ENCODE results near the gene TMEM150B. TPM values are rescaled to one million over a fixed set of nuclear protein-coding genes. Genes with fewer than 3 reads are reported as not detected.
A peak's percentile ranks its signal among the peaks of the same experiment; 100 is the strongest.

The TMEM150B gene
- polyA plus RNA-seq, 1 of the 3 experiments (the other 2 are of a cell fraction) = not detected

GRCh38 chr19:55320844-55321419 is 4.2 kb downstream of the TMEM150B start:
- POLR2A ChIA-PET = interaction anchor here (1.0 to 1.1 kb wide), 2 partner anchors 11 to 63 kb away, joined by 3 read pairs; no protein-coding TSS in a partner anchor

GRCh38 chr19:55319785-55320184 is 5.4 kb downstream of the TMEM150B start:
- Histone ChIP-seq H3K9me3 (no peaks in the 10 kb centered on the region), H2AFZ (ENCODE audit: low read depth) (no peak overlapping the region), H3K4me1 (ENCODE audit: control insufficient read depth in 1 of 2, insufficient read depth in 2 of 2, low read depth in 1 of 2, low read length in 1 of 2) (no peaks in the 10 kb centered on the region), H3K27me3 (ENCODE audit: insufficient read depth) (no peaks in the 10 kb centered on the region), H3K27ac (ENCODE audit: low read depth in 2 of 2, low read length in 1 of 2) (no peak overlapping the region), H3F3A (replicated peaks; ENCODE audit: insufficient read depth) (no peaks in the 10 kb centered on the region), H4K20me1 (ENCODE audit: insufficient read depth) (no peaks in the 10 kb centered on the region), H3K4me3 (ENCODE audit: low read depth in 2 of 2, low read length in 1 of 2) (no peak overlapping the region), H3K79me2 (ENCODE audit: insufficient read depth) (no peaks in the 10 kb centered on the region), H3K9me2 (no peaks in the 10 kb centered on the region), H3K9ac (no peak overlapping the region), H3K36me3 (replicated peaks in 1 of 2; ENCODE audit: control insufficient read depth in 1 of 2, insufficient read depth in 2 of 2, low read length in 1 of 2) (no peaks in the 10 kb centered on the region), H3K4me2 (no peak overlapping the region)
- TF ChIP-seq REST (IDR thresholded peaks at IDR 0.05; ENCODE audit: low read depth, low read length) (no peak), SMC3 (IDR thresholded peaks at IDR 0.05; ENCODE audit: low read depth, low read length) (no peak), FOXJ3 (CRISPR knock-in tag; IDR thresholded peaks at IDR 0.05) (no peak), NRF1 (IDR thresholded peaks at IDR 0.05; ENCODE audit: low read depth, low read length) (no peak), SIN3A (IDR thresholded peaks at IDR 0.05; ENCODE audit: borderline replicate concordance, low read depth, low read length) (no peak), FOSL2 (IDR thresholded peaks at IDR 0.05; ENCODE audit: borderline replicate concordance, low read depth) (no peak), ELF1 (IDR thresholded peaks at IDR 0.05) (no peak), CHD2 (IDR thresholded peaks at IDR 0.05; ENCODE audit: low read length, partially characterized antibody) (no peak), YY1 (IDR thresholded peaks at IDR 0.05; ENCODE audit: low read depth) (no peak)
- TF ChIP-seq, protein P1, sequence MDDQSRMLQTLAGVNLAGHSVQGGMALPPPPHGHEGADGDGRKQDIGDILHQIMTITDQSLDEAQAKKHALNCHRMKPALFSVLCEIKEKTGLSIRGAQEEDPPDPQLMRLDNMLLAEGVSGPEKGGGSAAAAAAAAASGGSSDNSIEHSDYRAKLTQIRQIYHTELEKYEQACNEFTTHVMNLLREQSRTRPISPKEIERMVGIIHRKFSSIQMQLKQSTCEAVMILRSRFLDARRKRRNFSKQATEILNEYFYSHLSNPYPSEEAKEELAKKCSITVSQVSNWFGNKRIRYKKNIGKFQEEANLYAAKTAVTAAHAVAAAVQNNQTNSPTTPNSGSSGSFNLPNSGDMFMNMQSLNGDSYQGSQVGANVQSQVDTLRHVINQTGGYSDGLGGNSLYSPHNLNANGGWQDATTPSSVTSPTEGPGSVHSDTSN (IDR thresholded peaks at IDR 0.05) = no peak
- TF ChIP-seq, protein P2, sequence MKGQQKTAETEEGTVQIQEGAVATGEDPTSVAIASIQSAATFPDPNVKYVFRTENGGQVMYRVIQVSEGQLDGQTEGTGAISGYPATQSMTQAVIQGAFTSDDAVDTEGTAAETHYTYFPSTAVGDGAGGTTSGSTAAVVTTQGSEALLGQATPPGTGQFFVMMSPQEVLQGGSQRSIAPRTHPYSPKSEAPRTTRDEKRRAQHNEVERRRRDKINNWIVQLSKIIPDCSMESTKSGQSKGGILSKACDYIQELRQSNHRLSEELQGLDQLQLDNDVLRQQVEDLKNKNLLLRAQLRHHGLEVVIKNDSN (IDR thresholded peaks at IDR 0.05; ENCODE audit: borderline replicate concordance, low read depth) = no peak
- POLR2A ChIA-PET = no interaction called here
- CTCF ChIA-PET = interaction anchor here (1.8 to 3.1 kb wide), 3 partner anchors 18 to 178 kb away, joined by 5 to 21 read pairs (median 9); no protein-coding TSS in a partner anchor
- DNase-seq = peak; percentile 83
- WGBS (ENCODE audit: low lambda C conversion rate) = 69% methylated on average over 7 of the region's 21 CpGs

More at GRCh38 chr19:55320844-55321419, 4.2 kb downstream of the TMEM150B start:
- no peaks in the 10 kb centered on the region for H3K36me3 ChIP-seq (replicated peaks in 1 of 2; ENCODE audit: control insufficient read depth in 1 of 2, insufficient read depth in 2 of 2, low read length in 1 of 2)
- WGBS (ENCODE audit: low lambda C conversion rate) = 91% methylated on average over 8 of the region's 8 CpGs
- no peaks in the 10 kb centered on the region for H3K27me3 ChIP-seq (ENCODE audit: insufficient read depth)
- no peak overlapping the region for H3K9ac ChIP-seq
- TF ChIP-seq MXI1 (IDR thresholded peaks at IDR 0.05; ENCODE audit: low read depth, low read length) = no peak
- TF ChIP-seq, protein P2 (IDR thresholded peaks at IDR 0.05; ENCODE audit: borderline replicate concordance, low read depth) = no peak
- no peak for TF ChIP-seq CHD2 (IDR thresholded peaks at IDR 0.05; ENCODE audit: low read length, partially characterized antibody)
- TF ChIP-seq, protein P3, sequence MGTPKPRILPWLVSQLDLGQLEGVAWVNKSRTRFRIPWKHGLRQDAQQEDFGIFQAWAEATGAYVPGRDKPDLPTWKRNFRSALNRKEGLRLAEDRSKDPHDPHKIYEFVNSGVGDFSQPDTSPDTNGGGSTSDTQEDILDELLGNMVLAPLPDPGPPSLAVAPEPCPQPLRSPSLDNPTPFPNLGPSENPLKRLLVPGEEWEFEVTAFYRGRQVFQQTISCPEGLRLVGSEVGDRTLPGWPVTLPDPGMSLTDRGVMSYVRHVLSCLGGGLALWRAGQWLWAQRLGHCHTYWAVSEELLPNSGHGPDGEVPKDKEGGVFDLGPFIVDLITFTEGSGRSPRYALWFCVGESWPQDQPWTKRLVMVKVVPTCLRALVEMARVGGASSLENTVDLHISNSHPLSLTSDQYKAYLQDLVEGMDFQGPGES (IDR thresholded peaks at IDR 0.05; ENCODE audit: low read depth, low read length) = no peak
- TF ChIP-seq FOXJ3 (CRISPR knock-in tag; IDR thresholded peaks at IDR 0.05) = no peak
- no peak for TF ChIP-seq TAF1 (IDR thresholded peaks at IDR 0.05; ENCODE audit: borderline replicate concordance, low read depth, low read length)
- no peak for TF ChIP-seq TEAD4 (IDR thresholded peaks at IDR 0.05; ENCODE audit: borderline replicate concordance, insufficient read depth)
- no peak for TF ChIP-seq EP300 (IDR thresholded peaks at IDR 0.05; ENCODE audit: borderline replicate concordance in 1 of 2, low read depth in 1 of 2, low read length in 1 of 2)
- TF ChIP-seq EZH2phosphoT487 (IDR thresholded peaks at IDR 0.05; ENCODE audit: borderline replicate concordance, low read depth) = no peak
- TF ChIP-seq ELF1 (IDR thresholded peaks at IDR 0.05) = no peak
- DNase-seq = no peak
- H3K9me2 ChIP-seq = no peaks in the 10 kb centered on the region
- no peaks in the 10 kb centered on the region for H3F3A ChIP-seq (replicated peaks; ENCODE audit: insufficient read depth)
- no peak overlapping the region for H3K4me3 ChIP-seq (ENCODE audit: low read depth in 2 of 2, low read length in 1 of 2)
- no peak overlapping the region for H3K4me2 ChIP-seq
- H3K9me3 ChIP-seq = no peaks in the 10 kb centered on the region
- H3K27ac ChIP-seq (ENCODE audit: low read depth in 2 of 2, low read length in 1 of 2) = no peak overlapping the region
- CTCF ChIA-PET = interaction anchor here (1.0 to 3.1 kb wide), 5 partner anchors 18 to 180 kb away, joined by 3 to 21 read pairs (median 5); no protein-coding TSS in a partner anchor
- H3K4me1 ChIP-seq (ENCODE audit: control insufficient read depth in 1 of 2, insufficient read depth in 2 of 2, low read depth in 1 of 2, low read length in 1 of 2) = no peaks in the 10 kb centered on the region
- no peak overlapping the region for H2AFZ ChIP-seq (ENCODE audit: low read depth)
- H4K20me1 ChIP-seq (ENCODE audit: insufficient read depth) = no peaks in the 10 kb centered on the region
- H3K79me2 ChIP-seq (ENCODE audit: insufficient read depth) = no peaks in the 10 kb centered on the region
